B cell (primary cell): ENCODE data around the gene USP9X. TPM values are rescaled to one million over a fixed set of nuclear protein-coding genes. Genes with fewer than 3 reads are reported as not detected.
"Not testable (repeated sequence)": the region's sequence is repeated elsewhere in the genome, so short reads cannot be mapped to it uniquely, and the experiment has no call there.

Experiments used
- ATAC-seq: fragments of 200-7000 bp; cut with Tn5 transposase; one replicate; pipeline ENCODE4 v1.10.0; 2021; ENCODE audit warnings: low read depth, mild to moderate bottlenecking, moderate number of reproducible peaks, moderate library complexity
- CTCF ChIA-PET: fragments of 350-600 bp; sonication (Branson Sonifier 250); formaldehyde crosslinking; loops from one replicate; lab custom pipeline; 2021; ENCODE audit warnings: antibody characterized with exemption, inconsistent platforms; lab: Charles Lee
- POLR2A ChIA-PET: fragments of 350-600 bp; sonication (Branson Sonifier 250); formaldehyde crosslinking; loops from one replicate; lab custom pipeline; 2021; ENCODE audit warnings: antibody characterized with exemption; lab: Charles Lee
- DNase-seq: peaks from one replicate; pipeline ENCODE4 v3.0.0; 2013
- H2AFZ ChIP-seq: 2 replicates; pipeline ENCODE4 v1.6.1; 2012; ENCODE audit warnings: mild to moderate bottlenecking, low read depth, low read length; ENCODE audit not compliant: insufficient read depth, poor library complexity, severe bottlenecking
- H3K27ac ChIP-seq, 2 donors: 1 replicate in 1 of 2; 2 replicates in 1 of 2; pipeline ENCODE4 v1.5.1; 2012 to 2013; ENCODE audit warnings: low read length in 2 of 2, mild to moderate bottlenecking in 2 of 2, moderate library complexity in 1 of 2
- H3K27me3 ChIP-seq, 4 experiments: fragments of 200-600 bp in 1 of 4; sonication (generic) in 1 of 4; replicated peaks in 1 of 4; 1 replicate in 2 of 4; 2 replicates in 2 of 4; pipeline versions ENCODE4 v1.6.1 to v1.7.0; 2013 to 2016; ENCODE audit warnings: low read length in 3 of 4, mild to moderate bottlenecking in 2 of 4, mixed read lengths in 1 of 4, moderate library complexity in 1 of 4; ENCODE audit not compliant: insufficient read depth in 4 of 4, control insufficient read depth in 3 of 4; ENCODE audit errors: control extremely low read depth in 1 of 4
- H3K36me3 ChIP-seq, 2 experiments: replicated peaks in 1 of 2; 1 replicate in 1 of 2; 2 replicates in 1 of 2; pipeline versions ENCODE4 v1.6.1 to v1.7.1; 2013; ENCODE audit warnings: low read length in 1 of 2; ENCODE audit not compliant: insufficient read depth in 2 of 2, control insufficient read depth in 1 of 2; ENCODE audit errors: control extremely low read depth in 1 of 2, extremely low read depth in 1 of 2
- H3K4me1 ChIP-seq, 2 donors: fragments of 200-600 bp in 1 of 2; sonication (generic) in 1 of 2; 1 replicate in 1 of 2; 2 replicates in 1 of 2; pipeline versions ENCODE4 v1.5.1 to v1.6.1; 2013 to 2017; ENCODE audit warnings: low read length in 2 of 2; ENCODE audit not compliant: control insufficient read depth in 2 of 2, insufficient read depth in 2 of 2
- H3K4me2 ChIP-seq: replicated peaks from 2 replicates; pipeline ENCODE3; 2012; ENCODE audit warnings: mild to moderate bottlenecking, low read depth, low read length; ENCODE audit not compliant: poor library complexity, severe bottlenecking
- H3K4me3 ChIP-seq, 5 experiments: fragments of 200-600 bp in 1 of 5; sonication (generic) in 1 of 5; 1 replicate in 3 of 5; 2 replicates in 2 of 5; pipeline versions ENCODE4 v1.5.1 to v1.7.0; 2011 to 2016; ENCODE audit warnings: low read length in 4 of 5, mild to moderate bottlenecking in 4 of 5, low read depth in 2 of 5, control low read depth in 1 of 5, moderate library complexity in 1 of 5; ENCODE audit not compliant: insufficient read depth in 1 of 5; ENCODE audit errors: control extremely low read depth in 1 of 5, extremely low read depth in 1 of 5
- H3K79me2 ChIP-seq: fragments of 200-600 bp; sonication (generic); one replicate; pipeline ENCODE4 v1.6.0; 2016; ENCODE audit warnings: low read length; ENCODE audit not compliant: control insufficient read depth, insufficient read depth
- H3K9ac ChIP-seq: fragments of 200-600 bp; sonication (generic); 2 replicates; pipeline ENCODE4 v1.6.1; 2017; ENCODE audit warnings: mild to moderate bottlenecking, low read length, moderate library complexity
- H3K9me3 ChIP-seq, 3 donors: one replicate each; pipeline versions ENCODE4 v1.6.1 to v1.7.1; 2013; ENCODE audit warnings: low read length in 2 of 3; ENCODE audit not compliant: control insufficient read depth in 2 of 3, insufficient read depth in 1 of 3; ENCODE audit errors: control extremely low read depth in 1 of 3
- H4K20me1 ChIP-seq: 2 replicates; pipeline ENCODE4 v1.6.0; 2012; ENCODE audit warnings: mild to moderate bottlenecking, low read length; ENCODE audit not compliant: insufficient read depth, control insufficient read depth, poor library complexity, severe bottlenecking
- H3K27ac Mint-ChIP-seq: one replicate; pipeline ENCODE4 v1.8.0; 2021; ENCODE audit warnings: mixed read lengths
- H3K27me3 Mint-ChIP-seq: one replicate; pipeline ENCODE4 v1.8.0; 2021; ENCODE audit warnings: mixed read lengths
- H3K4me1 Mint-ChIP-seq: one replicate; pipeline ENCODE4 v1.8.0; 2021; ENCODE audit warnings: mixed read lengths
- H3K4me3 Mint-ChIP-seq: one replicate; pipeline ENCODE4 v1.8.0; 2021; ENCODE audit warnings: mixed read lengths
- H3K9me3 Mint-ChIP-seq: one replicate; pipeline ENCODE4 v1.8.0; 2022; ENCODE audit warnings: mixed read lengths; ENCODE audit not compliant: insufficient read depth
- EZH2 ChIP-seq: IDR thresholded peaks from 2 replicates; pipeline ENCODE4 v1.6.1; 2012; ENCODE audit warnings: borderline replicate concordance, low read depth, mild to moderate bottlenecking, moderate library complexity, low read length; ENCODE audit not compliant: insufficient read depth, poor library complexity, severe bottlenecking
- WGBS: methylation state at CpG from one replicate; pipeline ENCODE4 v1.1.5; 2013; ENCODE audit warnings: missing lambda C conversion rate; ENCODE audit not compliant: insufficient coverage; 5-methylcytosine and 5-hydroxymethylcytosine counted together
- intact Hi-C: fragments of 100-400 bp; cut with micrococcal nuclease; formaldehyde crosslinking; loops from one replicate; pipeline ENCODE4 v1.10.0; 2022
- polyA plus RNA-seq: library from polyadenylated mRNA; depleted of rRNA; stranded (reverse); fragments of >200 nt; gene quantifications from 2 replicates; pipeline ENCODE4 v1.2.3, GENCODE V29; 2012
- total RNA-seq, 2 donors: library from RNA; stranded (reverse); fragments of 120-200 nt in 1 of 2; gene quantifications; 1 replicate in 1 of 2; 2 replicates in 1 of 2; pipeline versions ENCODE4 v1.2.3 to v1.2.4, GENCODE V29; 2013 to 2022
- TF ChIP-seq, protein P1 (sequence below): fragments of 200-600 bp; IDR thresholded peaks from one replicate; pipeline ENCODE4 v1.8.0; 2022; ENCODE audit warnings: antibody characterized with exemption, mild to moderate bottlenecking

Gene USP9X
- total and polyA plus RNA-seq, 2 donors (not counting 1 experiment from before 2014, with no cell fraction given) = 9.6 to 87.6 TPM

DNA sequence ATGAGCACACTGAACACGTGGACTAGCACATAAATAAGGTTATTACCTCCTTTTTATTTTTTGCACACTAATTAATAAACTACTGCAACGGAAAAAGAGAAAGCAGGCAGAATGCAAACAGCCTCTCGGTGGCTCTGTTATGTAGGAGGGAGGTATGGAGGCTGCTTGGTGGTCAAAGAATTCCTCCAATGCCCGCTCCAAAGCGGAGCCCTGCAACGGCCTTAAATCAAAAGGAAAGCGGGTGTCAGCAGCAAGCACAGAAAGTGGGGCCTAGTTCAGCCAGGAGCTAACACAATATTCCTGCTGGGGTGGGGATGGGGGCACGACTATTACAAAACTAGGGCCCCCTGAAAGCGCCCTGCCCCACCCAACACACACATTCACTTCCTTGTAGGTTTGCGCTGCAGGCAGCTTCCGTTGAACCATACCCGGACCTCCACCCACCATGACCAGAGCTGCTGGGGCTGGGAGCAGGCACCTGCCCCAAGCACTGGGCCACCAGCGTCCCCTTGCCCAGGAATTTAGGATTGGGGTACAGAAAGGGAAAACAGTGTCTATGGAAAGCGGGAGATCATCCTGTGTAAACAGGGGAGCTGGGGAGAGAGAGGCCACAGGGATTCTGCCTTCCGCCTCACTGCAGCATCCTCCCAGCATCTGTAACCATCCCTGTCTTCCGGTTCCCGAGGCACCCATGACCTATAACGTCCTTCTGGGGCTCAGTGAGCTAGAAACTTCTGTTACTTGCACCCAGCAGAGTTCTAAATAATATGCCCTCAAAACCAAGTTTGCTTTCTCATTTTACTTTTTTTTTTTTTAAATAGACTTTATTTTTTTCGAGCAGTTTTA, 191.6 kb downstream of the USP9X start:
- POLR2A ChIA-PET = no interaction called here
- peak overlapping the region in 1 of 2 donors; percentile 52 for H3K27ac ChIP-seq
- ATAC-seq = peak; percentile 24

DNA sequence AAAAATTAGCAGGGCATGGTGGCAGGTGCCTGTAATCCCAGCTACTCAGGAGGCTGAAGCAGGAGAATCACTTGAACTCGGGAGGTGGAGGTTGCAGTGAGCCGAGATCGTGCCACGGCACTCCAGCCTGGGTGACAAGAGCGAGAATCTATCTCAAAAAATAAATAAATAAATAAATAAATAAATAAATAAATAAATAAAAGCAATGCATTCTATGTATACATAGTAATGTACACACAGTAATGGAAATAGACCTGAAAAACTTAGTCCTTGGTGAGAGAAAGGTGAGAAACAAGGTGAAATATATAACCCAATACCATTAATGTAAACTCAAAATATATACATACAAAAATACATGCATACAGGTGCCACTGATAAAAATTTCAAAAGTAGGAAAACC, 197.1 kb downstream of the USP9X start:
- ATAC-seq, CTCF ChIA-PET, H3K9me3 ChIP-seq, H3K27ac Mint-ChIP-seq, H3K4me2 ChIP-seq, H3K36me3 ChIP-seq, H3K9ac ChIP-seq, H3K4me1 ChIP-seq, POLR2A ChIA-PET, H3K9me3 Mint-ChIP-seq, intact Hi-C loops, H2AFZ ChIP-seq, H3K27ac ChIP-seq, H3K27me3 ChIP-seq, DNase-seq, H3K27me3 Mint-ChIP-seq, H3K4me1 Mint-ChIP-seq, H3K79me2 ChIP-seq, H3K4me3 ChIP-seq, H4K20me1 ChIP-seq, H3K4me3 Mint-ChIP-seq: not testable (repeated sequence)
- no CpG with 5 or more reads among the region's 5 CpGs for WGBS

More for the DNA sequence above, 191.6 kb downstream of the USP9X start:
- Histone ChIP-seq H3K4me2 (peak overlapping the region; percentile 91), H3K9ac (peak overlapping the region; percentile 72), H3K9me3 (no peaks in the 10 kb centered on the region), H3K4me1 (peaks cover 12 to 17% of the 10 kb centered on the region in 2 donors), H3K79me2 (no peaks in the 10 kb centered on the region), H3K4me3 (peak overlapping the region; percentile 42 to 65 (median 44)), H4K20me1 (no peaks in the 10 kb centered on the region), H3K36me3 (no peaks in the 10 kb centered on the region), H2AFZ (peak overlapping the region; percentile 94), H3K27me3 (no peaks in the 10 kb centered on the region)
- no CpG with 5 or more reads among the region's 19 CpGs for WGBS
- Mint-ChIP-seq H3K27ac (peak overlapping the region; percentile 68), H3K27me3 (no peaks in the 10 kb centered on the region), H3K9me3 (no peaks in the 10 kb centered on the region), H3K4me1 (peaks cover 11% of the 10 kb centered on the region), H3K4me3 (peak overlapping the region; percentile 85)
- no peak for TF ChIP-seq EZH2
- TF ChIP-seq, protein P1, sequence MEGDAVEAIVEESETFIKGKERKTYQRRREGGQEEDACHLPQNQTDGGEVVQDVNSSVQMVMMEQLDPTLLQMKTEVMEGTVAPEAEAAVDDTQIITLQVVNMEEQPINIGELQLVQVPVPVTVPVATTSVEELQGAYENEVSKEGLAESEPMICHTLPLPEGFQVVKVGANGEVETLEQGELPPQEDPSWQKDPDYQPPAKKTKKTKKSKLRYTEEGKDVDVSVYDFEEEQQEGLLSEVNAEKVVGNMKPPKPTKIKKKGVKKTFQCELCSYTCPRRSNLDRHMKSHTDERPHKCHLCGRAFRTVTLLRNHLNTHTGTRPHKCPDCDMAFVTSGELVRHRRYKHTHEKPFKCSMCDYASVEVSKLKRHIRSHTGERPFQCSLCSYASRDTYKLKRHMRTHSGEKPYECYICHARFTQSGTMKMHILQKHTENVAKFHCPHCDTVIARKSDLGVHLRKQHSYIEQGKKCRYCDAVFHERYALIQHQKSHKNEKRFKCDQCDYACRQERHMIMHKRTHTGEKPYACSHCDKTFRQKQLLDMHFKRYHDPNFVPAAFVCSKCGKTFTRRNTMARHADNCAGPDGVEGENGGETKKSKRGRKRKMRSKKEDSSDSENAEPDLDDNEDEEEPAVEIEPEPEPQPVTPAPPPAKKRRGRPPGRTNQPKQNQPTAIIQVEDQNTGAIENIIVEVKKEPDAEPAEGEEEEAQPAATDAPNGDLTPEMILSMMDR = no peak
- intact Hi-C loops = loop anchor here (1.0 to 5.0 kb wide), 3 partner anchors 24 to 160 kb away; no protein-coding TSS in a partner anchor
- CTCF ChIA-PET = interaction anchor here (0.9 kb wide), 1 partner anchor 23 kb away, joined by 4 read pairs; no protein-coding TSS in a partner anchor
- peak; percentile 16 for DNase-seq

DNA sequence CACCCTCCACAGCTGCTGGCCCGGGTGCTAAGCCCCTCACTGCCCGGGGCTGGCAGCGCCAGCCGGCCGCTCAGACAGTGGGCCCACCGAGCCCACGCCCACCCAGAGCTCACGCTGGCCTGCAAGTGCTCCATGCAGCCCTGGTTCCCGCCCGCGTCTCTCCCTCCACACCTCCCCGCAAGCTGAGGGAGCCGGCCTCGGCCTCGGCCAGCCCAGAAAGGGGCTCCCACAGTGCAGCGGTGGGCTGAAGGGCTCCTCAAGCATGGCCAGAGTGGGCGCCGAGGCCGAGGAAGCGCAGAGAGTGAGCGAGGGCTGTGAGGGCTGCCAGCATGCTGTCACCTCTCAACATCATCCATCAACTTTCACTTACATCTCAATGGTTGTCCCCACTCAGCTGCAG, 200.7 kb downstream of the USP9X start:
- H3K27me3 ChIP-seq, H3K79me2 ChIP-seq, H3K4me3 Mint-ChIP-seq, H2AFZ ChIP-seq, H3K9me3 Mint-ChIP-seq, H3K36me3 ChIP-seq, POLR2A ChIA-PET, H3K27ac ChIP-seq, H3K4me2 ChIP-seq, DNase-seq, H3K27me3 Mint-ChIP-seq, H3K9ac ChIP-seq, H3K9me3 ChIP-seq, CTCF ChIA-PET, H3K27ac Mint-ChIP-seq, H3K4me1 ChIP-seq, H4K20me1 ChIP-seq, intact Hi-C loops, ATAC-seq, H3K4me1 Mint-ChIP-seq, H3K4me3 ChIP-seq: not testable (repeated sequence)
- WGBS = 100% methylated on average over 7 of the region's 21 CpGs
